Stimulated activated CD8-positive, alpha-beta memory T cell treated with anti-CD3 and anti-CD28 coated beads, Interleukin-4, amount 100 ng/mL, for 48 hours (primary cell): ENCODE results near the gene SRPK1.
A peak's percentile ranks its signal among the peaks of the same experiment; 100 is the strongest.
"Not testable (repeated sequence)": the region's sequence is repeated elsewhere in the genome, so short reads cannot be mapped to it uniquely, and the experiment has no call there.

Source experiments
- DNase-seq: peaks from one replicate; pipeline ENCODE4 v3.0.0-alpha.2; 2020

Gene SRPK1

DNA sequence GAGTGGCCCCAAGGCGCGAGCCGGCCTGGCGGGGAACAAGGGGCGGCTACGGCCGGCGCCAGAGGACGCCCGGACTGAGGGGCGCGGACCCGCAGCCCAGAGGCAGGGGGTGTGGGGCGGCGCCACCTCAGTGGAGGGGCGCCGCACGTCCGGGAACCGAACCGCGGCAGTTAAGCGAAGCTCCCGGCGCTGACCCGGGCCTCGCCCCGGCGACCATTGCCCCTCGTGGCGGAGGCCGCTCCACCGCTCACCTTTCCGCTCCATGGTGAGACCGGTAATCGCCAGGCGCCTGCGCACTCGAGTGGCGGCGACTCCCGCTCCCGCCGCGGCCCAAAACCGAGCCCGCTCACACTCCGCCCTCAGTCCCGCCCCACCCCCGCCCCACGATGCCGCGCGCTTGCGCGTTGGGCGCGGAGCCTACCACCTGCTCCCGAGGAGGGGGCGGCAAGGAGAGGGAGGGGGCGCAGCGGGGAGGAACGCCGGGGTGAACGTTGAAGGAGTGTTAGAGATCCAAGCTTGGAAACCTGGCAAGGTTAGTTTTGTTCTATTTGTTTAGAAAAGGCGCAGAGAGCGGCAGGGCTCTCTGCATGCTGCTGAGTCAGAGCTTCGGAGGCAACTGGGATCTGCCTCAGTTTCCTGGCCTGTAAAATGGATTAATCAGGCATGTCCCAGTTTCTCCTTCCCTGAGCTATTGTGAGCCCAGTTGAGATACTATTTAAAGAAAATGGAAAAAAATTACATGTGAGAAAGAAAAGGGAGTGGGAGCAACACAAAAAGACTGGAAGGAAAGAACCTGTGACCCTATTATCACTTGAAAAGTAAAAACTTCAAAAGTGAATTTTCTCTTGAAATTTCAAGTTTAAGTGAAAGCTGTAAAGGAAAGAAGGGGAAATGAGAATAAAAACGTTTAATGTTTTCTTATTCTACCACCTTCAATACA lies at the start of gene SRPK1:
SRPK1 (minus strand) TSS at position 306 of the 940 bp plus-strand sequence; CDS start at position 264, 42 bp downstream.
- DNase-seq: peak; percentile 92

- no peak for DNase-seq
These were observed 49.3 kb upstream of the SRPK1 start for GRCh38 chr6:35970181-35970580.

DNA sequence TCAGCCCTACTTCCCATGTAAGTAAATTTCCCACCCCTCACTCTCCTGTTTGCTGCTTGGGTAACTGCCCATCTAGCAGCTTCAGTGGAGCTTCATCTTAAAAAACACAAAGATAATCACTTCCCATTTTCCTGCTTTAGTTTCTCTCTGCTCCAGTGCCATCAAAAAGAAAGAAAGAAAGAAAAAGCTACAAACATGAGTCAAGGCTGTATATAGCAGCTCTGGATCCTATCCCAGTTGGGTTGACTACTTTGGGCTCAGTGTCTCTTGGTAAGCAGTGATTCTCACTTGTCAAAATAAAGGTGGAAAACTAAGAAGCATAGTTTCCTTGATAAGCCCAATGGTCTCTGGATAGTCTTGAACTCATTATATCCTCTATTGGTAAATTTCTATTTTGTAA lies 48.7 kb upstream of the SRPK1 start:
- no peak for DNase-seq

DNA sequence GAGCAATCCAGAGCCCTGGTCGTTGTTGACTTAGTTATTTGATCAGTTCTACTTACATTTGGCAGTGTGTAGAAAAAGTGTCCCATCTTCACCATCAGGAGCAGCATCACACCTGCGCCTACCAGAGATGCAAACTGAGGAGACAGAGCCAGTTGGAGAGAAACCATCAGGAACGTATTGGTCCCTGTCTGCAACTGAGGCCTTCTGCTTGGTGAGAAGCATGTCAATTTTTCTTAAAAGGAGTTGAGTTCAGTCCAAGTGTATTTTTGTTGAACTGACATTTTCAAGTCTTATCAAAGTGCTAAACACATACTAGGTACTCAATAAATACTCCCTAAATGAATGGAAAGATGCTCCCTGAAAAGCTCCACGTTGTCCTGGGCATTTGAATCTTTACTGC lies 47.9 kb upstream of the SRPK1 start:
- no peak for DNase-seq

- DNase-seq: no peak
These were observed 46.3 kb upstream of the SRPK1 start for GRCh38 chr6:35967076-35967774.

GRCh38 chr6:35962779-35963560 lies 42.1 kb upstream of the SRPK1 start:
- DNase-seq: no peak

DNA sequence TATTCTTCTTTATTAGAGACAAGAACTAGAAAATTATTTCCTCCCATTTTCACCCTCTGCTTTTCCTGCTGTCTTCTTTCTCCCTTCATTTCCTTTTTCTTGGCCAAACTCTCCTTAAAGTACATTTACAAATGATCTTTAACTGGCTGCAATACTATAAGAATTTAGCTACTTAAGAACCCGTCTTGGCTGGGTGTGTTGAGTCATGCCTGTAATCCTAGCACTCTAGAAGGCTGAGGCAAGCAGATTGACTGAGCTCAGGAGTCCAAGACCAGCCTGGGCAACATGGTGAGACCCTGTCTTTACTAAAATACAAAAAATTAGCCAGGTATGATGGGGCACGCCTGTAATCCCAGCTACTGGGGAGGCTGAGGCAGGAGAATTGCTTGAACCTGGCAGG lies 39.3 kb upstream of the SRPK1 start:
- DNase-seq: no peak

GRCh38 chr6:35955970-35956369 lies 35.1 kb upstream of the SRPK1 start:
- peak; percentile 35 for DNase-seq

GRCh38 chr6:35955521-35955920 lies 34.6 kb upstream of the SRPK1 start:
- DNase-seq: no peak

- no peak for DNase-seq
These were observed 34.2 kb upstream of the SRPK1 start for GRCh38 chr6:35955071-35955470.

DNA sequence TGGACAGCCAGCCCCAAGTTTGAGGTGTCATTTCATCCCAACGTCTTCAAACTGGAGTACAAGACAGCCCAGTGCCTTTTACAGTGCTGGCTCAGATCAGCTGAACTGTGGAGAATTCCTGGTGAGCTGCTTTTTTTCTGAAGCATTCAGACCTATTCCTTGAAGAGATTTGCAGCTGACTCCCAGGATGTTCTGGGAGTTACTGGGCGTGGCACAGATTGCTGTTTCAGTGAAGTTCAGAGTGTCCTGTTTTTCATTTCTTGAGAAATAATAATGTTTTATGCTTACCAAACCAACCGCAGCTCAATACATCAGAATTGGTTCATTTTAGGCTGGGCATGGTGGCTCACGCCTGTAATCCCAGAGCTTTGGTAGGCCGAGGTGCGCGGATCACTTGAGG lies 33.4 kb upstream of the SRPK1 start:
- DNase-seq: no peak

GRCh38 chr6:35948725-35949124 lies 27.8 kb upstream of the SRPK1 start:
- DNase-seq: no peak

GRCh38 chr6:35945650-35946025 lies 24.7 kb upstream of the SRPK1 start:
- no peak for DNase-seq

GRCh38 chr6:35943390-35943789 lies 22.5 kb upstream of the SRPK1 start:
- no peak for DNase-seq

- no peak for DNase-seq
These were observed 21.5 kb upstream of the SRPK1 start for GRCh38 chr6:35942355-35942754.

DNA sequence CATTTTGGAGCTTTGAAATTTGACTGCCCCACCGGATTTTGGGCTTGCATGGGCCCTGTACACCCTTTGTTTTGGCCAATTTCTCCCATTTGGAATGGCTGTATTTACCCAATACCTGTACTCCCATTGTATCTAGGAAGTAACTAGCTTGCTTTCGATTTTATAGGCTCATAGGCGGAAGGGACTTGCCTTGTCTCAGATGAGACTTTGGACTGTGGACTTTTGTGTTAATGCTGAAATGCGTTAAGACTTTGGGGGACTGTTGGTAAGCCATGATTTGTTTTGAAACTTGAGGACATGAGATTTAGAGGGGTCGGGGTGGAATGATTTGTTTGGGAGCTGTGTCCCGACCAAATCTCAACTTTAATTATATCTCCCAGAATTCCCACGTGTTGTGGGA lies 20.3 kb upstream of the SRPK1 start:
- DNase-seq: not testable (repeated sequence)

GRCh38 chr6:35940014-35940413 lies 19.1 kb upstream of the SRPK1 start:
- DNase-seq: not testable (repeated sequence)

DNA sequence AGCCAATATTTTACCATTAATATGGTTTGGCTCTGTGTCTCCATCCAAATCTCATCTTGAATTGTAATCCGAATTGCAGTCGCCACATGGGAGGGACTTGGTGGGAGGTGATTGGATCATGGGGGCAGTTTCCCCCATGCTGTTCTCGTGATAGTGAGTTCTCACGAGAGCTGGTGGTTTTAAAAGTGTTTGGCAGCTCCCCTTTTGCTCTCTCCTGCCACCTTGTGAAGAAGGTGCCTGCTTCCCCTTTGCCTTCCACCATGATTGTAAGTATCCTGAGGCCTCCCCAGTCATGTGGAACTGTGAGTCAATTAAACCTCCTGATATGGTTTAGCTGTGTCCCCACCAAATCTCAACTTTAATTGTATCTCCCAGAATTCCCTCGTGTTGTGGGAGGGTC lies 18.4 kb upstream of the SRPK1 start:
- not testable (repeated sequence) for DNase-seq

DNA sequence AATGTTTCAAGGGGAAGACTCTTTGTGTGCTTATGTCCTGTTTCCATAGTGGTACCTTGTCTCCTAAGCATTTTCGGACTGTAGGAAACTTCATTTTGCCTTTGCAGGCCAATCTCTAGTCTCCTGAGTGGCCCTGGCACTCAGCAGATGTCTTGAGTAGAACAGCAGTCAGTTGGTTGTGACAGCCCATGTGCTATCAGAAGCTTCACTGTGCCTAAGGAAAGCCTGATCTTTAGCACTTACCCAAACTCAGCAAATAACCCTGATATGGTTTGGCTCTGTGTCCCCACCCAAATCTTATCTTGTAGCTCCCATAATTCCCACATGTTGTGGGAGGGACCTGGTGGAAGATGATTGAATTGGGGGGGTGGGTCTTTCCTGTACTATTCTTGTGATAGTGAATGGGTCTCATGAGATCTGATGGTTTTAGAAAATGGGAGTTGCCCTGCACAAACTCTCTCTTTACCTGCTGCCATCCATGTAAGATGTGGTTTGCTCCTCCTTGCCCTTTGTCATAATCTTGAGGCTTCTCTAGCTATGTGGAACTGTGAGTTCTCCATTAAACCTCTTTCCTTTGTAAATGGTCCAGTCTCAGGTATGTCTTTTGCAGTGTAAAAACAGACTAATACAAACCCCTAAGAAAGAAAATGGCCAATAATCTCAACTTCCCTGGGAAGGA lies 15.9 kb upstream of the SRPK1 start:
- no peak for DNase-seq

- no peak for DNase-seq
These were observed 14.6 kb upstream of the SRPK1 start for GRCh38 chr6:35935469-35935868.

DNA sequence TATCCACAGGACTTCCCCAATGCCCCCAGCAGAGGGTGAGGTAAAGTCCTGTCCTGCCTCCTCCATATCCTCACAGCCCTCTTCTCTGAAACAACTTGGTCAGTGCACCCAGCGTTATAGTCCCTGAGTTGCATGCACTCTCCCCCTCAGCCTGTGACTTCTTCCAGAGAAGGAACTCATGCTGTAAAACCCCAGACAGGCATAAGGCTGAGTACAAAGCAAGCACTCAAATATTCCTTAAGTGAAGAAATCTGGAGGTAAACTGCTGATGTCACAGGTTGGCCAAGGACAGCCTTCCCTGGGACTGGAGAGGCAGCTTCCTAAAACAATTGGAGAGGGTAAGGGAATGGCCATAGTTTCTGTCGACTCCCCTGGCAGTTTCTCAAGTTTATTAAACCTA lies 12.9 kb upstream of the SRPK1 start:
- DNase-seq: no peak

DNA sequence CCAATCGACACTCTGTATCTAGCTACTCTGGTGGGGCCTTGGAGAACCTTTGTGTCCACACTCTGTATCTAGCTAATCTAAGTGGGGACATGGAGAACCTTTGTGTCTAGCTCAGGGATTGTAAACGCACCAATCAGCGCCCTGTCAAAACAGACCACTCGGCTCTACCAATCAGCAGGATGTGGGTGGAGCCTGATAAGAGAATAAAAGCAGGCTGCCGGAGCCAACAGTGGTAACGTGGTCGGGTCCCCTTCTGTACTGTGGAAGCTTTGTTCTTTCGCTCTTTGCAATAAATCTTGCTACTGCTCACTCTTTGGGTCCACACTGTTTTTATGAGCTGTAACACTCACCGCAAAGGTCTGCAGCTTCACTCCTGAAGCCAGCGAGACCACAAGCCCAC lies 11.0 kb upstream of the SRPK1 start:
- not testable (repeated sequence) for DNase-seq

DNA sequence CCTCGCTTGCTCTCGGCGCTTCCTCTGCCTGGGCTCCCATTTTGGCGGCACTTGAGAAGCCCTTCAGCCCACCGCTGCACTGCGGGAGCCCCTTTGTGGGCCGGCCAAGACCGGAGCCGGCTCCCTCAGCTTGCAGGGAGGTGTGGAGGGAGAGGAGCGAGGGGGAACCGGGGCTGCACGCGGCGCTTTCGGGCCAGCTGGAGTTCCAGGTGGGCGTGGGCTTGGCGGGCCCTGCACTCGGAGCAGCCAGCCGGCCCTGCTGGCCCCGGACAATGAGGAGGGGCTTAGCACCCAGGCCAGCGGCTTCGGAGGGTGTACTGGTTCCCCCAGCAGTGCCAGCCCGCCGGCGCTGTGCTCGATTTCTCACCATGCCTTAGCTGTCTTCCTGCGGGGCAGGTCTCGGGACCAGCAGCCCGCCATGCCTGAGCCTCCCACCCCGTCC lies 10.2 kb upstream of the SRPK1 start:
- DNase-seq: no peak
